ENCODE data around the gene ST3GAL4. TPM values are rescaled to one million over a fixed set of nuclear protein-coding genes. Genes with fewer than 3 reads are reported as not detected.
A peak's percentile ranks its signal among the peaks of the same experiment; 100 is the strongest.

ST3GAL4 gene
- total RNA-seq, 1 experiment from 2014 or later, result 13.1 TPM

DNA sequence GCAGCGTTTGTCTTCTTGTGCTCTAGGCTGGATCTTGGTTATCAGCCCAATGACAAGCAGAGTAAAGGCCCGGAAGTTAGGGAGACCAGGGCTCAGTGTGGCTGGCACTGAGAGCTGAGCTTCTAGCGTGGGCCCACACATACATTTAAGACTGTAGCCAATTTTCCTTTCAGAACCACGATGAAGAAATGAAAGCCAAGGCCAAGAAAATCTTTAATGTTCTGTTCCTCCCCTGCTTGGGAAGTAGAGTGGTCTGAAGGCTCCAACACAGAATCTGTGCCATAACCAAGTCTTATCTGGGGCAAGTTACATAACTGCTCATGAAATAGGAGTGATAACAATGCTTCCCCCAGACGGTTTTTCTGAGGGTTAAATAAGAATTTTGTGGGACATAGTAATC, 4.7 kb upstream of the ST3GAL4 start:
- Histone ChIP-seq H3K9me3 (ENCODE audit: control insufficient read depth in 1 of 2, insufficient read depth in 1 of 2, low read depth in 1 of 2, low read length in 2 of 2) (no peaks in the 10 kb centered on the region), H3K79me2 (ENCODE audit: insufficient read depth, low read length) (peaks cover 35% of the 10 kb centered on the region; the same call in 1 of the 2 replicates), H3K36me3 (ENCODE audit: control insufficient read depth in 1 of 2, insufficient read depth in 2 of 2, low read length in 2 of 2) (0 out of 4 replicates have a peak, but pooled peaks cover 0 to 6% of the 10 kb centered on the region in 2 experiments), H3K27ac (ENCODE audit: low read depth, low read length) (no peak overlapping the region), H2AFZ (ENCODE audit: low read depth, low read length, poor library complexity, severe bottlenecking) (no peak overlapping the region), H3K4me1 (ENCODE audit: control insufficient read depth in 1 of 2, insufficient read depth in 2 of 2, low read length in 2 of 2) (peaks cover 13 to 38% of the 10 kb centered on the region in 2 experiments), H3K27me3 (ENCODE audit: insufficient read depth, low read length) (no peaks in the 10 kb centered on the region), H3K9ac (ENCODE audit: low read length) (no peak overlapping the region), H3K4me2 (ENCODE audit: low read length) (no peak overlapping the region), H3K4me3 (replicated peaks in 1 of 2; ENCODE audit: low read depth in 1 of 2, low read length in 2 of 2) (no peak overlapping the region), H4K20me1 (ENCODE audit: insufficient read depth) (no peaks in the 10 kb centered on the region), H3K9me2 (ENCODE audit: insufficient read depth) (no peaks in the 10 kb centered on the region)
- TF ChIP-seq SRF (IDR thresholded peaks at IDR 0.05; ENCODE audit: low read depth) (no peak), EGR1 (IDR thresholded peaks at IDR 0.05; ENCODE audit: low read depth) (no peak)
- CTCF ChIA-PET, result no interaction called here
- DNase-seq (ENCODE audit: low read depth, low spot score) (no peak), ATAC-seq (no peak)
- BruUV-seq (replicated peaks), result no TSS peak
- intact Hi-C loops (cut with micrococcal nuclease), result no loop called here
- RAD21 ChIA-PET (ENCODE audit: low non-redundant PET in 1 of 2, low total read pairs in 2 of 2, uncharacterized antibody in 2 of 2, unreplicated experiment in 2 of 2), result no interaction called here
- POLR2A ChIA-PET, result no interaction called here

DNA sequence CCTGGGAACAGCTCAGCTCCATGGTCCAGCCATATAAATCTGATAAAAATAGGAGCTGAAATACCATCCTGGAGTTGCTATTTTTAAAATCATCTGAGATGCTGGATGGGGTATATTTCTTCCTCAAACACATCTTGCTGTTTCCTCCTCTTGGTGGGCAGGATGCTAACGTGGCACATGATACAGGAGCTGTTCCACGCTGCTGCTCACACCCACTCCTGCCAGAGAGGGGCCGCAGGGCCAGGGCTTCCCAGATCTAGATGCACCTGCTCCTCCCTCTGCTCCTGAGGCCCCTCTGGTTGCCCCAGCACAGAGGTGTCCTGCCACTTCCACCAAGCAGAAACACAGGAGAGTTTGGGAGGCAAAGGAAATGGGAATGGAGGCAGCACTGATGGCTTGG, 3.3 kb upstream of the ST3GAL4 start:
- Histone ChIP-seq H3K9ac (ENCODE audit: low read length) (no peak overlapping the region), H3K4me2 (ENCODE audit: low read length) (no peak overlapping the region), H2AFZ (ENCODE audit: low read depth, low read length, poor library complexity, severe bottlenecking) (no peak overlapping the region), H3K9me2 (ENCODE audit: insufficient read depth) (no peaks in the 10 kb centered on the region), H3K9me3 (ENCODE audit: control insufficient read depth in 1 of 2, insufficient read depth in 1 of 2, low read depth in 1 of 2, low read length in 2 of 2) (no peaks in the 10 kb centered on the region), H3K27ac (ENCODE audit: low read depth, low read length) (no peak overlapping the region), H4K20me1 (ENCODE audit: insufficient read depth) (no peaks in the 10 kb centered on the region), H3K36me3 (ENCODE audit: control insufficient read depth in 1 of 2, insufficient read depth in 2 of 2, low read length in 2 of 2) (0 out of 4 replicates have a peak, but pooled peaks cover 0 to 6% of the 10 kb centered on the region in 2 experiments), H3K4me3 (replicated peaks in 1 of 2; ENCODE audit: low read depth in 1 of 2, low read length in 2 of 2) (no peak overlapping the region), H3K4me1 (ENCODE audit: control insufficient read depth in 1 of 2, insufficient read depth in 2 of 2, low read length in 2 of 2) (peaks cover 17 to 38% of the 10 kb centered on the region in 2 experiments), H3K79me2 (ENCODE audit: insufficient read depth, low read length) (peaks cover 35% of the 10 kb centered on the region; the same call in 1 of the 2 replicates), H3K27me3 (ENCODE audit: insufficient read depth, low read length) (no peaks in the 10 kb centered on the region)
- TF ChIP-seq ZNF274 (IDR thresholded peaks at IDR 0.05; ENCODE audit: low read depth, low read length), result no peak
- TF ChIP-seq ZFX (IDR thresholded peaks at IDR 0.05), result no peak
- no peak for TF ChIP-seq JUND (IDR thresholded peaks at IDR 0.05)
- TF ChIP-seq EGR1 (IDR thresholded peaks at IDR 0.05; ENCODE audit: low read depth), result no peak
- TF ChIP-seq, protein P1, sequence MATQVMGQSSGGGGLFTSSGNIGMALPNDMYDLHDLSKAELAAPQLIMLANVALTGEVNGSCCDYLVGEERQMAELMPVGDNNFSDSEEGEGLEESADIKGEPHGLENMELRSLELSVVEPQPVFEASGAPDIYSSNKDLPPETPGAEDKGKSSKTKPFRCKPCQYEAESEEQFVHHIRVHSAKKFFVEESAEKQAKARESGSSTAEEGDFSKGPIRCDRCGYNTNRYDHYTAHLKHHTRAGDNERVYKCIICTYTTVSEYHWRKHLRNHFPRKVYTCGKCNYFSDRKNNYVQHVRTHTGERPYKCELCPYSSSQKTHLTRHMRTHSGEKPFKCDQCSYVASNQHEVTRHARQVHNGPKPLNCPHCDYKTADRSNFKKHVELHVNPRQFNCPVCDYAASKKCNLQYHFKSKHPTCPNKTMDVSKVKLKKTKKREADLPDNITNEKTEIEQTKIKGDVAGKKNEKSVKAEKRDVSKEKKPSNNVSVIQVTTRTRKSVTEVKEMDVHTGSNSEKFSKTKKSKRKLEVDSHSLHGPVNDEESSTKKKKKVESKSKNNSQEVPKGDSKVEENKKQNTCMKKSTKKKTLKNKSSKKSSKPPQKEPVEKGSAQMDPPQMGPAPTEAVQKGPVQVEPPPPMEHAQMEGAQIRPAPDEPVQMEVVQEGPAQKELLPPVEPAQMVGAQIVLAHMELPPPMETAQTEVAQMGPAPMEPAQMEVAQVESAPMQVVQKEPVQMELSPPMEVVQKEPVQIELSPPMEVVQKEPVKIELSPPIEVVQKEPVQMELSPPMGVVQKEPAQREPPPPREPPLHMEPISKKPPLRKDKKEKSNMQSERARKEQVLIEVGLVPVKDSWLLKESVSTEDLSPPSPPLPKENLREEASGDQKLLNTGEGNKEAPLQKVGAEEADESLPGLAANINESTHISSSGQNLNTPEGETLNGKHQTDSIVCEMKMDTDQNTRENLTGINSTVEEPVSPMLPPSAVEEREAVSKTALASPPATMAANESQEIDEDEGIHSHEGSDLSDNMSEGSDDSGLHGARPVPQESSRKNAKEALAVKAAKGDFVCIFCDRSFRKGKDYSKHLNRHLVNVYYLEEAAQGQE (IDR thresholded peaks at IDR 0.05; ENCODE audit: low read depth), result no peak
- TF ChIP-seq, protein P2, sequence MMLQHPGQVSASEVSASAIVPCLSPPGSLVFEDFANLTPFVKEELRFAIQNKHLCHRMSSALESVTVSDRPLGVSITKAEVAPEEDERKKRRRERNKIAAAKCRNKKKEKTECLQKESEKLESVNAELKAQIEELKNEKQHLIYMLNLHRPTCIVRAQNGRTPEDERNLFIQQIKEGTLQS (IDR thresholded peaks at IDR 0.05), result no peak
- ATAC-seq, result no peak
- RAD21 ChIA-PET (ENCODE audit: low non-redundant PET in 1 of 2, low total read pairs in 2 of 2, uncharacterized antibody in 2 of 2, unreplicated experiment in 2 of 2), result no interaction called here
- BruUV-seq (replicated peaks), result TSS peak; percentile 19
- CTCF ChIA-PET, result no interaction called here
- intact Hi-C loops (cut with micrococcal nuclease), result no loop called here
- POLR2A ChIA-PET, result no interaction called here
- DNase-seq (ENCODE audit: low read depth, low spot score), result no peak

All from HCT116 (cell line).